Mesodermal cell (in vitro differentiated cells): ENCODE measurements around the gene N4BP2.

Experiments used
- H3K27ac ChIP-seq: 2 replicates; pipeline ENCODE4 v1.7.0; 2013; ENCODE audit warnings: mild to moderate bottlenecking, low read depth, low read length, moderate library complexity; ENCODE audit not compliant: severe bottlenecking
- H3K36me3 ChIP-seq: 2 replicates; pipeline ENCODE4 v1.7.1; 2013; ENCODE audit warnings: mild to moderate bottlenecking, low read length, moderate library complexity; ENCODE audit not compliant: control insufficient read depth, insufficient read depth
- H3K4me1 ChIP-seq: one replicate; pipeline ENCODE4 v1.7.1; 2013; ENCODE audit warnings: mild to moderate bottlenecking, low read length; ENCODE audit not compliant: insufficient read depth, control insufficient read depth, poor library complexity, severe bottlenecking
- H3K4me3 ChIP-seq: 2 replicates; pipeline ENCODE4 v1.7.0; 2013; ENCODE audit warnings: low read length, control low read depth, mild to moderate bottlenecking; ENCODE audit not compliant: insufficient read depth, poor library complexity, severe bottlenecking; ENCODE audit errors: extremely low read depth
- H3K9me3 ChIP-seq: 2 replicates; pipeline ENCODE4 v1.7.1; 2013; ENCODE audit warnings: mild to moderate bottlenecking, low read length, moderate library complexity; ENCODE audit not compliant: control insufficient read depth
- WGBS, 2 experiments: methylation state at CpG; one replicate each; pipeline ENCODE4 v1.1.5; 2013; ENCODE audit warnings: missing lambda C conversion rate in 2 of 2; ENCODE audit not compliant: insufficient coverage in 2 of 2; 5-methylcytosine and 5-hydroxymethylcytosine counted together

N4BP2 gene

GRCh38 chr4:40180356-40180755 lies 123.7 kb downstream of the N4BP2 start:
- Histone ChIP-seq H3K36me3 (no peaks in the 10 kb centered on the region), H3K4me1 (no peaks in the 10 kb centered on the region), H3K4me3 (no peak overlapping the region), H3K9me3 (no peaks in the 10 kb centered on the region), H3K27ac (no peak overlapping the region)
- WGBS, 2 experiments: no CpG with 5 or more reads among the region's 1 CpG

GRCh38 chr4:40182001-40182400 lies 125.4 kb downstream of the N4BP2 start:
- no peaks in the 10 kb centered on the region for H3K36me3 ChIP-seq
- WGBS, 2 experiments: 91 to 97% methylated on average over 3 of the region's 4 CpGs
- H3K4me3 ChIP-seq: no peak overlapping the region
- no peaks in the 10 kb centered on the region for H3K4me1 ChIP-seq
- no peaks in the 10 kb centered on the region for H3K9me3 ChIP-seq
- H3K27ac ChIP-seq: no peak overlapping the region

- H3K4me3 ChIP-seq: no peak overlapping the region
- WGBS, 2 experiments: 100% methylated on average over 1 of the region's 3 CpGs
- no peaks in the 10 kb centered on the region for H3K36me3 ChIP-seq
- no peaks in the 10 kb centered on the region for H3K4me1 ChIP-seq
- no peaks in the 10 kb centered on the region for H3K9me3 ChIP-seq
- no peak overlapping the region for H3K27ac ChIP-seq
Measured at GRCh38 chr4:40182954-40183353, 126.3 kb downstream of the N4BP2 start.

GRCh38 chr4:40183615-40184411 lies 127.2 kb downstream of the N4BP2 start:
- Histone ChIP-seq H3K4me3 (no peak overlapping the region), H3K9me3 (no peaks in the 10 kb centered on the region), H3K36me3 (no peaks in the 10 kb centered on the region), H3K27ac (no peak overlapping the region), H3K4me1 (no peaks in the 10 kb centered on the region)
- WGBS, 2 experiments: 95 to 97% methylated on average over 8 of the region's 12 CpGs

- Histone ChIP-seq H3K4me3 (no peak overlapping the region), H3K9me3 (no peaks in the 10 kb centered on the region), H3K27ac (no peak overlapping the region), H3K36me3 (no peaks in the 10 kb centered on the region), H3K4me1 (no peaks in the 10 kb centered on the region)
- 100% methylated on average over 1 to 2 of the region's 5 CpGs for WGBS, 2 experiments
Measured at GRCh38 chr4:40185830-40186664, 129.4 kb downstream of the N4BP2 start.

- Histone ChIP-seq H3K27ac (no peak overlapping the region), H3K9me3 (no peaks in the 10 kb centered on the region), H3K4me3 (no peak overlapping the region), H3K4me1 (no peaks in the 10 kb centered on the region), H3K36me3 (no peaks in the 10 kb centered on the region)
- 86% methylated on average over 1 of the region's 1 CpG; no CpG with 5 or more reads in 1 of the 2 experiments for WGBS, 2 experiments
Measured at GRCh38 chr4:40186665-40187014, 130.0 kb downstream of the N4BP2 start.

GRCh38 chr4:40187386-40187906 lies 130.8 kb downstream of the N4BP2 start:
- Histone ChIP-seq H3K9me3 (no peaks in the 10 kb centered on the region), H3K4me1 (no peaks in the 10 kb centered on the region), H3K4me3 (no peak overlapping the region), H3K36me3 (no peaks in the 10 kb centered on the region), H3K27ac (no peak overlapping the region)
- WGBS, 2 experiments: 91 to 100% methylated on average over 1 to 3 of the region's 4 CpGs

- no peak overlapping the region for H3K4me3 ChIP-seq
- no peaks in the 10 kb centered on the region for H3K36me3 ChIP-seq
- no peak overlapping the region for H3K27ac ChIP-seq
- no peaks in the 10 kb centered on the region for H3K9me3 ChIP-seq
- peaks cover 12% of the 10 kb centered on the region for H3K4me1 ChIP-seq
- 92 to 96% methylated on average over 2 to 5 of the region's 5 CpGs for WGBS, 2 experiments
Measured at GRCh38 chr4:40190019-40190418, 133.4 kb downstream of the N4BP2 start.

GRCh38 chr4:40190465-40190864 lies 133.8 kb downstream of the N4BP2 start:
- Histone ChIP-seq H3K9me3 (no peaks in the 10 kb centered on the region), H3K4me1 (peaks cover 14% of the 10 kb centered on the region), H3K27ac (no peak overlapping the region), H3K36me3 (no peaks in the 10 kb centered on the region), H3K4me3 (no peak overlapping the region)
- WGBS, 2 experiments: 93 to 100% methylated on average over 2 of the region's 5 CpGs

- H3K4me1 ChIP-seq: peaks cover 14% of the 10 kb centered on the region
- H3K9me3 ChIP-seq: no peaks in the 10 kb centered on the region
- H3K36me3 ChIP-seq: no peaks in the 10 kb centered on the region
- no peak overlapping the region for H3K4me3 ChIP-seq
- H3K27ac ChIP-seq: no peak overlapping the region
- WGBS, 2 experiments: 71 to 85% methylated on average over 10 to 11 of the region's 14 CpGs
Measured at GRCh38 chr4:40190880-40191815, 134.5 kb downstream of the N4BP2 start.
